ENCODE measurements around the gene KRTDAP. TPM values are rescaled to one million over a fixed set of nuclear protein-coding genes. Genes with fewer than 3 reads are reported as not detected.

KRTDAP gene
- total and polyA plus RNA-seq, 10 of the 15 experiments (the other 5 are each of a cell fraction or from before 2014, with no cell fraction given): 0.23 TPM; not detected in 9

GRCh38 chr19:35468637-35469036, 21.6 kb downstream of the KRTDAP start (continued):
- TF ChIP-seq TCF3 (IDR thresholded peaks at IDR 0.05; ENCODE audit: borderline replicate concordance, insufficient read depth, low read depth, low read length) (no peak), SRF (IDR thresholded peaks at IDR 0.05; ENCODE audit: low read depth in 2 of 2, low read length in 2 of 2) (no peak), SMAD5 (IDR thresholded peaks at IDR 0.05; ENCODE audit: low read depth) (no peak), DPF2 (IDR thresholded peaks at IDR 0.05) (peak; percentile 93), HDAC6 (IDR thresholded peaks at IDR 0.05; ENCODE audit: unreplicated experiment) (no peak), EZH2 (IDR thresholded peaks at IDR 0.05; ENCODE audit: borderline replicate concordance, control insufficient read depth, low read depth, low read length) (no peak), CTCF (IDR thresholded peaks at IDR 0.05 in 2 of 3, conservative IDR thresholded peaks at IDR 0.05 in 1 of 3; ENCODE audit: control insufficient read depth in 2 of 3, extremely low read depth in 1 of 3, insufficient read depth in 1 of 3, low read depth in 3 of 3, low read length in 3 of 3) (peak; percentile 85 to 96 (median 93); a peak in 5 of 6 replicates), RUNX3 (IDR thresholded peaks at IDR 0.05; ENCODE audit: low read length) (peak; percentile 45; the same call in 1 of the 2 replicates), CBX5 (IDR thresholded peaks at IDR 0.05; ENCODE audit: low read depth) (peak; percentile 47; the same call in 1 of the 2 replicates), TCF7 (IDR thresholded peaks at IDR 0.05; ENCODE audit: borderline replicate concordance) (no peak), HDGF (IDR thresholded peaks at IDR 0.05) (no peak), IRF4 (IDR thresholded peaks at IDR 0.05; ENCODE audit: low read depth, low read length) (peak; percentile 88), SP1 (IDR thresholded peaks at IDR 0.05; ENCODE audit: low read depth, low read length) (peak; percentile 45), NR2F1 (conservative IDR thresholded peaks at IDR 0.05) (peak; percentile 91), ETV6 (conservative IDR thresholded peaks at IDR 0.05 in 1 of 2, IDR thresholded peaks at IDR 0.05 in 1 of 2; ENCODE audit: borderline replicate concordance in 1 of 2, low read depth in 1 of 2) (peak in 1 of 2 experiments; percentile 48; a peak in 1 of 4 replicates), CHD2 (IDR thresholded peaks at IDR 0.05; ENCODE audit: borderline replicate concordance, low read depth, low read length) (peak; percentile 51; the same call in 1 of the 2 replicates), ZNF207 (IDR thresholded peaks at IDR 0.05; ENCODE audit: borderline replicate concordance) (peak; percentile 68; the same call in 1 of the 2 replicates), ASH2L (IDR thresholded peaks at IDR 0.05; ENCODE audit: borderline replicate concordance, low read depth) (no peak), LARP7 (IDR thresholded peaks at IDR 0.05) (no peak), IKZF2 (IDR thresholded peaks at IDR 0.05) (peak; percentile 97), RAD51 (IDR thresholded peaks at IDR 0.05) (peak; percentile 28; the same call in 1 of the 2 replicates), BMI1 (IDR thresholded peaks at IDR 0.05; ENCODE audit: borderline replicate concordance) (0 out of 2 replicates have a peak, but pooled peaks have one; percentile 12), CEBPB (IDR thresholded peaks at IDR 0.05; ENCODE audit: borderline replicate concordance in 1 of 2, low read depth in 2 of 2, low read length in 2 of 2) (no peak), FOS (IDR thresholded peaks at IDR 0.05; ENCODE audit: borderline replicate concordance, extremely low read depth, insufficient read length) (no peak)
- TF ChIP-seq, protein P1, sequence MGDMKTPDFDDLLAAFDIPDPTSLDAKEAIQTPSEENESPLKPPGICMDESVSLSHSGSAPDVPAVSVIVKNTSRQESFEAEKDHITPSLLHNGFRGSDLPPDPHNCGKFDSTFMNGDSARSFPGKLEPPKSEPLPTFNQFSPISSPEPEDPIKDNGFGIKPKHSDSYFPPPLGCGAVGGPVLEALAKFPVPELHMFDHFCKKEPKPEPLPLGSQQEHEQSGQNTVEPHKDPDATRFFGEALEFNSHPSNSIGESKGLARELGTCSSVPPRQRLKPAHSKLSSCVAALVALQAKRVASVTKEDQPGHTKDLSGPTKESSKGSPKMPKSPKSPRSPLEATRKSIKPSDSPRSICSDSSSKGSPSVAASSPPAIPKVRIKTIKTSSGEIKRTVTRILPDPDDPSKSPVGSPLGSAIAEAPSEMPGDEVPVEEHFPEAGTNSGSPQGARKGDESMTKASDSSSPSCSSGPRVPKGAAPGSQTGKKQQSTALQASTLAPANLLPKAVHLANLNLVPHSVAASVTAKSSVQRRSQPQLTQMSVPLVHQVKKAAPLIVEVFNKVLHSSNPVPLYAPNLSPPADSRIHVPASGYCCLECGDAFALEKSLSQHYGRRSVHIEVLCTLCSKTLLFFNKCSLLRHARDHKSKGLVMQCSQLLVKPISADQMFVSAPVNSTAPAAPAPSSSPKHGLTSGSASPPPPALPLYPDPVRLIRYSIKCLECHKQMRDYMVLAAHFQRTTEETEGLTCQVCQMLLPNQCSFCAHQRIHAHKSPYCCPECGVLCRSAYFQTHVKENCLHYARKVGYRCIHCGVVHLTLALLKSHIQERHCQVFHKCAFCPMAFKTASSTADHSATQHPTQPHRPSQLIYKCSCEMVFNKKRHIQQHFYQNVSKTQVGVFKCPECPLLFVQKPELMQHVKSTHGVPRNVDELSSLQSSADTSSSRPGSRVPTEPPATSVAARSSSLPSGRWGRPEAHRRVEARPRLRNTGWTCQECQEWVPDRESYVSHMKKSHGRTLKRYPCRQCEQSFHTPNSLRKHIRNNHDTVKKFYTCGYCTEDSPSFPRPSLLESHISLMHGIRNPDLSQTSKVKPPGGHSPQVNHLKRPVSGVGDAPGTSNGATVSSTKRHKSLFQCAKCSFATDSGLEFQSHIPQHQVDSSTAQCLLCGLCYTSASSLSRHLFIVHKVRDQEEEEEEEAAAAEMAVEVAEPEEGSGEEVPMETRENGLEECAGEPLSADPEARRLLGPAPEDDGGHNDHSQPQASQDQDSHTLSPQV (IDR thresholded peaks at IDR 0.05): peak; percentile 66; the same call in 1 of the 2 replicates

Measured in GM12878 (cell line).